GM18858 (cell line): Measurements from ENCODE around the gene LHFPL5.

Experiments used
- ATAC-seq: cut with Tn5 transposase; IDR thresholded peaks from one replicate; pipeline ENCODE4 v1.9.1; 2021; ENCODE audit not compliant: unreplicated experiment

LHFPL5 gene

DNA sequence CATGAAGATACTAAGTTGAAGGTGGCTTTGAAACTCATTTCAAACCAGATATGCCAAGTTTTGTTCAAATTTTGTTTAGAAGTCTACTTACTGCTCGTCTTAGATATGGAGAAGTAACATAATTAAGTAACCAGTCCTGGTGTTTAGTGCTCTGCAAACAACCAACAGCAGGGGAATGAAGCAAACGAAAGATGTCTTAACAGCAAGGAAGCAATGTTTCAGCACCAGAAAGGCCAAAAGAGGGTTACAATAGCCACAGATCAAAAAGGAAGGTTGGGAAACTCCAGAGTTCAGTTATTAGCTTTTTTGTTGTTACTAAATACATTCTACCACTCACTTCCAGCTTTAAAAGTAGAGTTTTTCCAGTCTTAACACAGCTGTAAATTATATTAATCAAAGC lies 45.1 kb downstream of the LHFPL5 start:
- ATAC-seq, result no peak

DNA sequence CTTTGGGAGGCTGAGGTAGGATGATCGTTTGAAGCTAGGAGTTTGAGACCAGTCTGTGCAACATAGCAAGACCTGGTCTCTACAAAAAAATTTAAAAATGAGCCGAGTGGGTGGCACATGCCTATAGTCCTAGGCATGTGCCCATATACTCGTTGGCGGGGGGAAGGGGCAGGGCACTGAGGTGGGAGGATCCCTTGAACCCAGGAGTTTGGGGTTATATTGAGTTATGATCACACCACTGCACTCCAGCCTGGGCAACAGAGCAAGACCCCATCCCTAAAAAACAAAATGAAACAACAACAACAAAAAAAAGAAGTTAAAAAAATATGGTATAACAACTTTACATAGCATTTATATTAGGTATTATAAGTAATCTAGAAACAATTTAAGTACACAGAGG lies 47.8 kb downstream of the LHFPL5 start:
- ATAC-seq, result no peak

DNA sequence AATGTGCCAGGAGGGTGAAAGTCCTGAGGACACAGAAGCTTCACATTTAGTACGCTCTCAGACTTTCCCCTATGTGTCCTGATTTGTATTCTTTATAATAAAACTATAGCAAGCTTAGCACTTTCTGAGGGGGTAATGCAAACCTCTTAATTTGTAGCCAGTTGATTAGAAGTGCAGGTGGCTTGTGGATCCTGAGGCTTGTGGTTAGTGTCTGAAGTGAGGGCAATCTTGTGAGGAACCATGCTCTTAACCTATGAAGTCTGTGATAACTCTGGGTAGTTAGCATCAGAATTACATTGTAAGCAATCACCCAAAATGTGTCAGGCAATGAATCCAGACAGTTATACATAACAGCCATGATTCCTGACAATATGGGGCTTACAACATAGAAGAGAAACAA lies 51.1 kb downstream of the LHFPL5 start:
- no peak for ATAC-seq

DNA sequence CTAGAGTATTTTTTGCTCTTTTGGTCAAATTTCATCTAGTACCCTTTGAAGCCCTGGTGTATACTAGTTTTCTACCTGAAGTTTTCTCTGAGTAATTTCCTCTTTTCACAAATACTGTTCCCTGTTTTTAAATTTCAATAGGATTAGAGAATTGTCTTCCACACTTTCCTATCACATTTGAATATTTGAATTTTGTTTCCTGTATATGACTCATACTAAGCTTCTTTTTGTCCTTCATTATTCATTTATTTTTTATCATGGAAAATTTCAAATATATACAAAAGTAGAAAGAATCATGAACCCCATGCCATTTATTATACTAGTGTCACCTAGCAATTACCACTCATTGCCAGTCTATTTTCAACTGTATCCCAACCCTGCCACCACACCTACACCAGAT lies 52.7 kb downstream of the LHFPL5 start:
- ATAC-seq, result no peak

DNA sequence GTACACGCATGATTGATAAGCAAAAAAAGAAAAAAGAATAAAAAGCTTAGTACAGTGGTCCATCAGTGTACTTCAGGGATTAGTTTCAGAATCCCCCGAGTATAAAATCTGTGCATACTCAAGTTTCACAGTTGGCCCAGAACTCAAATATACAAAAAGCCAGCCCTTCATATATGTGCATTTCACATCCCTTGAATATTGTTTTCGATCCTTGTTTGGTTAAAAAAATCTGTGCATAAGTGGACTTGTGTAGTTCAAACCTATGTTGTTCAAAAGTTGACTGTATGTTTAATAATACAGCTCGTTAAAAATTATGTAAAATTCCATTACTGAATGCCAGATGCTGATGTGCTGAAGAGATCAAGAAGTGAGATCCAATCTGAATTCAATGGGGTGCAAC lies 54.2 kb downstream of the LHFPL5 start:
- no peak for ATAC-seq
